OCI-LY1 (cell line): ENCODE data around the gene TRIM72.

Experiments used
- EZH2 ChIP-seq: fragments of 200-600 bp; sonication (generic), shearing (Covaris generic); IDR thresholded peaks from 2 replicates; pipeline ENCODE4 v1.8.0; 2017; ENCODE audit warnings: borderline replicate concordance, mixed run types, mild to moderate bottlenecking, antibody characterized with exemption, low read length, moderate library complexity, mixed read lengths
- TF ChIP-seq, protein P1 (sequence below): fragments of 200-600 bp; sonication (generic), shearing (Covaris generic); IDR thresholded peaks from 2 replicates; pipeline ENCODE4 v1.5.1; 2017; ENCODE audit warnings: mild to moderate bottlenecking, antibody characterized with exemption, low read length, moderate library complexity, mixed read lengths

DNA sequence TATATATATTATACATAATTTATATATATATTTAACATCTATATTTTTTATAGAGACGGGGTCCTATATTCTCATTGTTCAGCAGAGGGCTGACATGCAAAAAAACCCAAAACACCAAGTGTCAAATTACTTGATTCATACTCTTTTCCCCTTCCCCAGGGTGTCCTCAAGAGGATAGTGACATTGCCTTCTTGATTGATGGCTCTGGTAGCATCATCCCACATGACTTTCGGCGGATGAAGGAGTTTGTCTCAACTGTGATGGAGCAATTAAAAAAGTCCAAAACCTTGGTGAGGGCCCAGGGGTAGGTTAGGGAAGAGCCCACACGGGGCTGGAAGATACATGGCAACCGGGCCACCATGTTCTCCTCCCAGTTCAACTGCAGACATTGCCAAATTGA, 56.9 kb downstream of the TRIM72 start:
- TF ChIP-seq, protein P1, sequence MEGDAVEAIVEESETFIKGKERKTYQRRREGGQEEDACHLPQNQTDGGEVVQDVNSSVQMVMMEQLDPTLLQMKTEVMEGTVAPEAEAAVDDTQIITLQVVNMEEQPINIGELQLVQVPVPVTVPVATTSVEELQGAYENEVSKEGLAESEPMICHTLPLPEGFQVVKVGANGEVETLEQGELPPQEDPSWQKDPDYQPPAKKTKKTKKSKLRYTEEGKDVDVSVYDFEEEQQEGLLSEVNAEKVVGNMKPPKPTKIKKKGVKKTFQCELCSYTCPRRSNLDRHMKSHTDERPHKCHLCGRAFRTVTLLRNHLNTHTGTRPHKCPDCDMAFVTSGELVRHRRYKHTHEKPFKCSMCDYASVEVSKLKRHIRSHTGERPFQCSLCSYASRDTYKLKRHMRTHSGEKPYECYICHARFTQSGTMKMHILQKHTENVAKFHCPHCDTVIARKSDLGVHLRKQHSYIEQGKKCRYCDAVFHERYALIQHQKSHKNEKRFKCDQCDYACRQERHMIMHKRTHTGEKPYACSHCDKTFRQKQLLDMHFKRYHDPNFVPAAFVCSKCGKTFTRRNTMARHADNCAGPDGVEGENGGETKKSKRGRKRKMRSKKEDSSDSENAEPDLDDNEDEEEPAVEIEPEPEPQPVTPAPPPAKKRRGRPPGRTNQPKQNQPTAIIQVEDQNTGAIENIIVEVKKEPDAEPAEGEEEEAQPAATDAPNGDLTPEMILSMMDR, result no peak
- no peak for TF ChIP-seq EZH2
